Activated CD8-positive, alpha-beta memory T cell treated with anti-CD3 and anti-CD28 coated beads, Interleukin-2, amount 50 U/mL, for 1 hour (primary cell): Measurements from ENCODE around the gene FAM171A1.
"Not testable (repeated sequence)": the region's sequence is repeated elsewhere in the genome, so short reads cannot be mapped to it uniquely, and the experiment has no call there.

Experiments
- DNase-seq: peaks from one replicate; pipeline ENCODE4 v3.0.0-alpha.2; 2020; ENCODE audit errors: extremely low read depth

Gene FAM171A1

DNA sequence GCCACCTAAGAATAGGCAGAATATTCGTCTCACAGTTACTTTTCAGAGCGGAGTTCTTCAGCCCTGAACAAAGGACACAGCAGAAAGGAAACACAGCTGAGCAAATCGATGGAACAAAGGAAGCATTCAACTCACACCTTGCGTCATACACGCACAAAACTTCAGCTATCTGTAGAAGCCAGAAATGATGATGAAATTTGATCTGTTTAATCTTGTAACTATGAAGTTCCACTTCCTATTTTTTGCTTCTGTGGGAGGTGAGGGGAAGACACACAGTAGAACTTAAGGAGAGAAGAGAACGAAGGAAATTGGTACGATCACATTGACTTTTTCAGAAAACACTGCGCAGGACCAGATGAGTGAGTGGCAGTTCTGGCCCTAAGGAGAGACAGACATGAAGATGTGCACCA, 26.2 kb downstream of the FAM171A1 start:
- no peak for DNase-seq

DNA sequence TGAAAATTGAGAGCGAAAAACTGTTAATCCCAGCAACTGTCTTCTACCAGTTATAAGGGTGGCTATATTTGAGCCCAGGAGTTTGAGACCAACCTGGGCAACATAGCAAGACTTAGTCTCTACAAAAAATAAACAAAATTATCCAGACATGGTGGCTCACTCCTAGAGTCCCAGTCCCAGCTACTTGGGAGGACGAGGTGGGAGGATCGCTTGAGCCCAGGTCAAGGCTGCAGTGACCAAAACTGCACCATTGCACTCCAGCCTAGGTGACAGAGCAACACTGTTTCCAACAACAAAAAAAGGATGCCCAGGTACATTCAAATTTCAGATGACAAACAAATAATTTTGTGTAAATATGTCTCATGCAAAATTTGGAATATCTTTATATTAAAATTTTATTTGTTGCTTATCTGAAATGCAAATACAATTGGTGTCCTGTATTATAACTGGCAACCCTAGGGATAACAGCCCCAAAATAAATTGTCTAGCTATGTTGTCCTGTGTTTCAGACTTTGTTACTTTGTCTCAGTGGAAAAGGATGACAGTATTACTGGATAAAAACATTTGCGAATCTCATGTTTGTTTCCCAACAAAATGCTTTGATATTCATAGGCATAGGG, 26.7 kb downstream of the FAM171A1 start:
- no peak for DNase-seq

DNA sequence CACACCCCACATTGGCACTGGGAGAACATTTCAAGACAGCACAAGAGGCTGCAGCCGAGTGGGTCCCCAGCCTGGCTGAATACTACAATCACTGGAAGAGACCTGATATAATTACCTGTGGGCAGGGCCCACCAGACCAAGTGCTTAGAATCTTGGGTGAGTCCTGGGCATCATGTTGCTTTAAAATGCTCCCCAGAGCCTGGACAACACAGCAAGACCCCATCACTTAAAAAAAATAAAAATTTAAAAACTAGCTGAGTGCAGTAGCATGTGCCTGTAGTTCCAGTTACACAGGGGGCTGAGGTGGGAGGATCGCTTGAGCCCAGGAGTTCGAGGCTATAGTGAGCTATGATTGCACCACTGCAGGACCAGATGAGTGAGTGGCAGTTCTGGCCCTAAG, 28.1 kb downstream of the FAM171A1 start:
- DNase-seq: no peak

DNA sequence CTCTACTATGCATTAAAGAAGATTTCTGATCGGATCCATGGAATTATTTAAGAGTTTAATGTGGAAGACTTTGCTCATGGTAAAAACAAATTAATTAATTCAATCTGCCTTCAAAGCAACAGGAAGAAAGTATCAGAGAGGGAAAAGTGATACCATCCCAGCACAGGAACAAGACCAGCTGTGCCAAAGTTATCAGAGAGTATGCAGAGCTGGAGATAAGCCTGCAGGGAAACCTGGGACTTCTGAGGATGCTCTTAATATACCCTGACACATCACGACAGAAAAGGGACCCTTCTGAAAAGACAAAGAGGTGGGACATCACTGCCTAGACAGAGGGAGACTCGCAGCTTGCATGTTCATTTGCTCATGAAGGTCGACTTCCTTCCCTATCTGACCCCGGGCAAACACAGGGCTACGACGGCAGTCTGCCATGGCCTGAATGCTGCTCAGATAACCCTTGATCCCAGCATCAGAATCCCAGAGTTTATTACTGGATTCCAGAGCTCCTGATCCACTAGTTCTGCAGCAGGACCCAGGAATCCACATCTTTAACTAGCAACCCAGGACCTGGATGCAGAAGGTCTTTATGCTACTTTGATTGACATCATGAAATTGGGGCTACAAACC, 29.5 kb downstream of the FAM171A1 start:
- DNase-seq: no peak

DNA sequence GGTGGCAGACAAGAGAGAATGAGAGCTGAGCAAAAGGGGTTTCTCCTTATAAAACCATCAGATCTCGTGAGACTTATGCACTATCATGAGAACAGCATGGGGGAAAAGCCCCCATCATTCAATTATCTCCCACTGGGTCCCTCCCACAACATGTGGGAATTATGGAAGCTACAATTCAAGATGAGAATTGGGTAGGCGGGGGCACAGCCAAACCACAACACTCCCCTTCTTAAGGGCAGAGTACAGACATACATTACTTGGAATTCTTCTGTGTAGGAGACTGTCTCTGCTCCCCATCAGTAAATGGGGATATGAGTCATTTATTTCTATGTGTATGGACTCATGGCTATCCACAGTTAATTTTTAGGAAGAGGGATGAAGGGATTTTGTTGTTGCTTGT, 31.2 kb downstream of the FAM171A1 start:
- no peak for DNase-seq

DNA sequence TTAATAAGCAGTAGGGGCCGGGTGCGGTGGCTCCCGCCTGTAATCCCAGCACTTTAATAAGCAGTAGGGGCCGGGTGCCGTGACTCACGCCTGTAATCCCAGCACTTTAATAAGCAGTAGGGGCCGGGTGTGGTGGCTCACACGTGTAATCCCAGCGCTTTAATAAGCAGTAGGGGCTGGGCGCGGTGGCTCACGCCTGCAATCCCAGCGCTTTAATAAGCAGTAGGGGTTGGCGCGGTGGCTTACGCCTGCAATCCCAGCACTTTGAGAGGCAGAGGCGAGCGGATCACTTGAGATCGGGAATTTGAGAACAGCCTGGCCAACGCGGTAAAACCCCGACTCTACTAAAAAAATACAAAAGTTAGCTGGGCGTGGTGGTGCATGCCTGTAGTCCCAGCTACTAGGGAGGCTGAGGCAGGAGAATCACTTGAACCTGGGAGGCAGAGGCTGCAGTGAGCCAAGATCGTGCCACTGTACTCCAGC, 33.6 kb downstream of the FAM171A1 start:
- DNase-seq: not testable (repeated sequence)

DNA sequence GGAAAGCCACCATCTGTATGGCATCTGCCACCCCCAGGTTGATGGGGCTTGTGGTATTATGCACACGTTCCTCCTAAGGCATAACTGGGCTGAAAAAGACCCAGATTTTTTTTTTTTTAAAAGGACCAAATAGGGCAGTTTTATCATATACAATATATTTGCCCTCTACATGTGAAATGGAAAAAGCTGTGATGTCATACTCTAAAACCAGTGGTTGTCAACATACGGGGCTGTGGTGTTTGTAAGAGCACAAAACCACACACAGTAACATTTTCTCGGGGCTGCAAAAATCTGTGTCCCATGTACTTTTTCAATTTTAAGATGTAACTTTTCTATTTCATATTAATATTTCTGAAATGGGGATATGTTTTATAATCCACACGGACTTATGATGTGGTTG, 34.9 kb downstream of the FAM171A1 start:
- DNase-seq: no peak

DNA sequence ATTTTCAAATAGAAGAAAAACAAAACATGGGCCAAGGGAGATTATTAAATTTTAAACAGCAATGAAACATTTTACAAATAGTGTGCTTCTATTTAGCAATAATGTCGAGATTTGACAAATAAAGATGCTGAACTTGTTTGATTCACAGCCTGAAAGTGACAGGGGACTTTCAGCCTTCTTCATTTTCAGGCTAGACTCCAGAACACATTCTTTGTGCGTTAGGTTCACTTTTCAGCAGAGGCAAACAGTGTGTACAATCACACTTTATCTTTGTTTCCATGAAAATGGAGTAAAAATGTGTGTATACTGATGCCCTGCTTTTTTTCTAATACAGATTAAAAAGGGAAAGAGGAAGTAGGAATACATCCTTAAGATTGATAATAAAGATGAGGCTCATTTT, 35.6 kb downstream of the FAM171A1 start:
- DNase-seq: no peak

DNA sequence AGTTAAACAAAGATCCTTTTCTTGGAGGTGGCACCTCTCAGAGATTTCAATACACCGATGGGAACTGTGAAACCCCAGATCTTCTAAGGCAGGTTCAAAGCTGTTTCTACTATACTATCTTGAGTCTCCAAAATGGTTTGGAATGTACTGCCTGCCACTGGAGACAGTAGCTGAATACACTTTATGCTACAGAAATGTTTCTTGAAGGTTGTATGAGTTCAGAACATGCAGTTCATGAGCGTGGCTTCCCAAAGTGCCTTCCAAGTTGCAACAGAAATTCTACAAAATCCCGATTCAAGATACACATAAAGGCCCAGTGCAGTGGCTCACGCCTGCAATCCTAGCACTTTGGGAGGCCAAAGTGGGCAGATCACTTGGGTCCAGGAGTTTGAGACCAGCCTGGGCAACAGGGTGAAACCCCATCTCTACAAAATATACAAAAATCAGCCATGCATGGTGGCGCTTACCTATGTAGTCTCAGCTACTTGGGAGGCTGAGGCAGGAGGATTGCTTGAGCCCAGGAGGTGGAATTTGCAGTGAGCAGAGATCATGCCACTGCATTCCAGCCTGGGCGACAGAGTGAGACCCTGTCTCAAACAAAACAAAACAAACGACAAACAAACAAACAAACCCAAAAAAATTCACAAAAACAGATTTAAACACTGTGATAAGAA, 36.3 kb downstream of the FAM171A1 start:
- no peak for DNase-seq

DNA sequence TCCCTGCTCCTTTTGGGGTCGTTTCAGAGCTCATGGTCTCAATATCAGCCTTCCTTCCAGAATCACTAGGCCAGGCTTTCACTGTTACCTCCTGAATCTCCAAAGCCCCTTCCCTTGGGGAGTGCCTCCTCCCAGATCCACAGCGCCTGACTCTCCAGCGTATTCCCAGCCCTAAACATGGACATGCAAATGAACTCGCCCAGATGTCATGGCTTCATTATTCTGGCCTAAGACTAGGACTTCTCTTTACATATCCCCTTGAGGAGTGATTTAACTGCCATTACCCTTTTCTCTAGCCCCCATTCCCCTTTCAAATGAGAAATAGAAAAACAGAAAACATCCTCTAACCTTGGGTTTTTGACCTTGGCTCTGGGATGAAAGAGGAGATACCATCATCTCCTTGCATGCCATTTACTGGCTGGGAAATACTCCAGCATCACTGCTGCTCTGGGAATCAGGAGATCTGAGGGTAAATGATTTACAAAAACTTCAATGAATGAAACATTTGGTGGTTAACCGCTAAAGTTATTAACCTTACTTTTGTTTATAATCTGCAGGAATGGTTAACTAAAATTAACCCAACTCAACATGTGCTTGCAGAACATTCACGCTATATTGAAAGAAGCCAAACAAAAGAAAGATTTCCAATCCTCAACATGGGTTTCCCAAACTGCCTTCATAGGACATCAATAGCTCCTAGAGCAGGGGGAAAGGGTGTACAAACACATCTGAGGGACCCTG, 37.0 kb downstream of the FAM171A1 start:
- DNase-seq: no peak

DNA sequence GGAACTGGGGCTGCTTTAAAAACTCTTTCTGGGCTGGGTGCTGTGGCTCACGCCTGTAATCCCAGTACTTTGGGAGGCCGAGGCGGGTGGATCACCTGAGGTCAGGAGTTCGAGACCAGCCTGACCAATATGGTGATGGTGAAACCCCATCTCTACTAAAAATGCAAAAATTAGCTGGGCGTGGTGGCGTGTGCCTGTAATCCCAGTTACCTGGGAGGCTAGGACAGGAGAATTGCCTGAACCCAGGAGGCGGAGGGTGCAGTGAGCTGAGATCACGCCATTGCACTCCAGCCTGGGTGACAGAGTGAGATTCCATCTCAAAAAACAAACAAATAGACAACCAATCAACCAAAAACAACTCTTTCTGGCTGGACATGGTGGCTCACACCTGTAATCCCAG, 37.9 kb downstream of the FAM171A1 start:
- DNase-seq: not testable (repeated sequence)

DNA sequence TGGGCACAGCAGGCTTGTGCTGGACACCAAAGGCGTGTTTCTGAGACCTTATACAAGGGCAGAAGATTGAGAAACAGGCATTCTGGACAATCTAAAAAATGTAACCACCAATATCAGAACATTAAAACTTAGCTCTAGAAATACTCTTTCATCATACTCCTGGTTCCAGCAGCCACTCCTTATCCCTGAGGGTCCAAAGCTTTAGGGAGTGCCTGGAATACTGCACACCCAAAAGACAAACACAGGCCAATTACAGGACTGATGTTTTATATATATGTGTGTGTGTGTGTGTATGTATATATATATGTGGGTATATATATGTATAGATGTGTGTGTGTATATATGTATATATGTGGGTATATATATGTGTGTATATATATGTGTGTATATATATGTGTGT, 39.6 kb downstream of the FAM171A1 start:
- DNase-seq: no peak

DNA sequence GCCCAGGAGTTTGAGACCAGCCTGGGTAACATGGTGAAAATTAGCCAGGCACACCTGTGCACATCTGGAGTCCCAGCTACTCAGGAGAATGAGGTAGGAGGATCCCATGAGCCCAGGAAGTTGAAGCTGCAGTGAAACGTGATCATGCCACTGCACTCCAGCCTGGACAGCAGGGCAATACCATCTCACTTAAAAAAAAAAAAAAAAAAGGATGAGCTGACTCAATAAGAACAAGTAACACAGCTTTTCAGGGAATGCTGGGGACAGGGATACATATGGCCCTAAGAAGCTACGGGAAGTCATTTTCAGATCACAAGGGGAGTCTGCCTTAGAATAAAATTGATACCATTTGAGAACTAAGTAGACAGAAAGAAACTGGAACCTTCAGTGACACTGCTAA, 41.7 kb downstream of the FAM171A1 start:
- no peak for DNase-seq

DNA sequence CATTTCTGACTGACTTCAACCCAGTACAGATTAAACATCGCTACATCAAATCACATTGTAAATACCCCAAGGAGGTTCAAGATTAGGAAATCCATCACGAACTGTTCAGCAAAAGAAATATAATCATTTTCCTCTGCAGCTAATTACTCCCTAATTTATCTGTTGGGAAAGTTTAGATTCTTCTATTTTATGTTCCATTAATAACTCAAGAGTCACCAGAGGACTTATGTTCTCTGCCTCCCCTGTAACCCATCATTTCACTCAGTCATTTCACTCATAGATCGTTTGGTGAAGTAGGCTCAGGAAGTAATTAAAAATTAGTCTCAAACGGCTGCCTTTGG, 45.2 kb downstream of the FAM171A1 start:
- DNase-seq: no peak

DNA sequence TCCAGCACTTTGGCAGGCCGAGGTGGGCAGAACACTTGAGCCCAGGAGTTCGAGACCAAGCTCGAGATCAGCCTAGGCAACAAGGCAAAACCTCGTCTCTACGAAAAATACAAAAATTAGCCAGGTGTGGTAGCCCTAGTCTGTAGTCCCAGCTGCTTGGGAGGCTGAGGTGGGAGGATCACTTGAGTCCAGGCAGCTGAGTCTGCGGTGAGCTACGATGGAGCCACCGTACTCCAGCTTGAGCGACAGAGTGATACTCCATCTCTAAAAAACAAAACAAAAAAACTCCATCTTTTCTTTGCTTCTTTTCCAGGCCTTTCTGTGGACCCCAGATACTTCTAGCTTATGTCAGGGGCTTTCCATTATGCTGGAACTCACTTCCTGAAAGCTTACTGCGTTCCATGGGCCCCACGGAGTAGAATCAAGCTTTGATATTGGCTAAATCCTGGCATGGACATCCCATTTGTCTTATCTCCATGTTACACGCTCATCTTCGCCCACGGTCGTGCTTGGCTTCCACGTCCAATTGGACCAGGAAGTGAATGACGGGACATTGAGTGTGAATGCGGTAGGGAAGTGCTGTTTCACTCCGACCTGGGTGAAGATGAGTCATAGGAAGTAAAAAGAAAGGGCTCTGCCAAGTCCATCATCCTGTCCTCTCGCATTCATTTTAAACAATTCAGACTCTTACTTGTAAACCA, 45.7 kb downstream of the FAM171A1 start:
- DNase-seq: no peak

DNA sequence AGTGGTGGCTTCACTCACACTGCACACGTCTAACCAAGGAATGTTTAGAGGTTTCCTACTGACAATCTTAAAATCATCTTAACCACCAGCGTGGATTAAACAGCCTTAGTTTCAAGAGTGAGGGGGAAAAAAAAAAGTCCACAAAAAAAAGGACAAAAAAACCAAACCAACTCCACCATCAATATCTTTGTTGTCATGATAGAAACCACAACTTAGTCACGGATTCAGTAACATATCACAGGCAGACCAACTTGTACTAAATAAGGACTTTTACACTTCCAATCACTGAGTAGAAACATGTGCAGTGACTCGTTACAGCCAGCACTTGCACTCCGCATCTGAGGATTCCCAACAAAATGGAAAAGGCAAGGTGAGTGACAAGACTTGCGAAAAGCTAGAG, 46.5 kb downstream of the FAM171A1 start:
- DNase-seq: no peak

DNA sequence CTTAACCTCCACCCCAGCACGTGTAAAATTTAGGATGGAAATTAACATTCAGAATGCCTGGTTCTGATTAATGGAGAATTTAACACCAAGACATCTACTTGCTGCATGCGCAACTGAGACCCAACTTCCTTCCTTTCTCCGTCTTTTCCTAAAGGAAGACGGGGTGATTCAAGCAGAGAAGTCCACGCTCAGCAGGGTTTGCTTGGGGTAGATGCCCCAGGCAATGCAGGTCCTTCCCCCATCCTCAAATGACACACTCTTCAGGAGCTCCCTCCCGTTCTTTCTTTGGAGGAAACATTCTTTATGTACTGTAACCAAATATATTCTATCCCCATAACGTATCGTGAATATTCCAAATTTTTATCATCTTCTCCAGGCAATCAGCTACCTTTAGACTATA, 47.0 kb downstream of the FAM171A1 start:
- no peak for DNase-seq

DNA sequence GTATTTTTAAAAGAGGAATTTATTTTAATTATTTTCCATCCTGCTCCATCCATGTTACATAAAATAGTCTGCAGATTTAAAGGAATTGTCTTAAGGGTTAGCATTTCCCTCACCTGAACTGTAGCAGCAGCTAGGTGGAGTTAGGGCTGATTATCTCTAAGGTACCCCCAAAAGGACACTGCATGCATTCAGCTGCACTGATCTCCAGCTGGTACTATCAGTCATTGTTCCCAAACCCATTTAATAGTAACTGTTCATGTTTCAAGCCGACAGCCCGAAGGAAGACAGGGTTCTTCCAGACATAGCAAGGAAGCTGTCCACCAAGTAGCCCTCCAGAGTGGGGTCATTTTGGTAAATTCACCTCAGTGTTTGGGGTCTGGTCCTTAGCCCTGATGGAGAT, 48.7 kb downstream of the FAM171A1 start:
- DNase-seq: no peak

DNA sequence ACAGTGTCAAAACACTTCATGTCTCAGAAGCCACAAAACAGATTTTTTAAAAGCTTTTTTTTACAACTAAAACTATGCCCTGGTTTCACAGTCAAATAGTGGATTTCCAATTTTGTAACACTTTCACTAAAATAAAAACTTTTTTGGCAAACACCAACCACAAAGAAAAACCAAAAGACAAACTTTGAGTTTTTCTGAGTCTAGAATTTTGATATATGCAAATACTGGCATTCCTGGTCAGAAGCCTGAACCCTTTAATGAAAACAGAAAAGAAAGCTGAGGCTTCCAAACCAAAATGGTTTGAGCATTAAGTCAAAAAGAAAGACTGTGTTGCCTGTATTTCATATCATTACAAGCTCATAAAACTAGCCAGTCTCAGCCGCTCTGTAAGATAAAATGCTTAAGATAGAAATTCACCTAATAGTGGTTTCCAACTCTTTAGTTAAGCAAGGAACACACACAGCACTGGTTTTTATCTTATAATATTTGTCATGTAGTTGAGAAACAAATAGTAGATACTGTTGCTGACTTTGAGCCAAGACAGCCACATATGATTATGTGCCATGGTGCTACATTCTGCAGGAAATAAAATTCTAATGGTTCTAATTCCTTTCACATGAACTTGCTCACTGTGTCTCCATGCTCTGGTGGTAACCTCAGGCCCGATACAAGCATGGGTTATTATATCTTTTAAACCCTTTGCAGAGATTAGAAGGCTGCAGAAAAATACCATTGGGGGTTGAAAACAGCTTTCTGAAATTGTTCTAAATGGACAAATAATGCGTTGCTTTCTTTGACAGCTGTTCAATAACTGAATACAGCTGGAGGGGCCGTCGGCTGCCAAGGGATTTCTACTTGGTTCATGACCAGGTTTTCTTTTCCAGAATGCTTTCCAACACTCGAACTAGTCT, 49.4 kb downstream of the FAM171A1 start:
- no peak for DNase-seq

DNA sequence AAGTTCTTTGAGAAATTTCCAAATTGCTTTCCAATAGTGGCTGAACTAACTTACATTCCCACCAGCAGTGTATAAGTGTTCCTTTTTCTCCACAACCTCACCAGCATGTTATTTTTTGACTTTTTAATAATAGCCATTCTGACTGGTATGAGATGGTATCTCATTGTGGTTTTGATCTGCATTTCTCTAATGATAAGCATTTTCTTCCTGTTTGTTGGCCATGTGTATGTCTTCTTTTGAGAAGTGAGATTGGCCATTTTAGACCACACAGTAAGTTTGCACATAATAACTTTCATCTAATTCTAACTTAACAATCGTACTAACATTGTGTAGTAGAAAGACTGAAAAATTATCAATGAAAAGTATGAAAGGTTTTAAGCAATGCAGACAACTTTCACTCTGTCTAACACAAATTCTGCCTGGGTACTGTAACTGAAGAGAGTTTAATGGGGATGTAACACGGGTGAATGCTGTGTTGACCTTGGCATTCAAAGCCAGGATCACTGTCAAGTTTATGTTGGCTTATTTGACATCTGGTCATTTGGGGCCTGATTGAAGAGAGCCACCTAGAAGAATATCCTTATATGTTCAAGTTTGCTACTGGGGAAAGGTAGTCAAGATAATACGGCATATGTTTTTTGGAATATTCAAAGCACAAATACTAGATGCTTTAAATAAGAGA, 50.4 kb downstream of the FAM171A1 start:
- DNase-seq: no peak
